22Rv1 (cell line): ENCODE data around the gene ERMN.

Source experiments
- ZFX ChIP-seq: fragments of 450-650 bp; IDR thresholded peaks from 2 replicates; pipeline ENCODE4 v1.6.1; 2017; ENCODE audit warnings: antibody characterized with exemption, borderline replicate concordance
- TF ChIP-seq, protein P1 (sequence below): fragments of 450-650 bp; IDR thresholded peaks from 2 replicates; pipeline ENCODE4 v1.5.1; 2017; ENCODE audit warnings: mild to moderate bottlenecking

DNA sequence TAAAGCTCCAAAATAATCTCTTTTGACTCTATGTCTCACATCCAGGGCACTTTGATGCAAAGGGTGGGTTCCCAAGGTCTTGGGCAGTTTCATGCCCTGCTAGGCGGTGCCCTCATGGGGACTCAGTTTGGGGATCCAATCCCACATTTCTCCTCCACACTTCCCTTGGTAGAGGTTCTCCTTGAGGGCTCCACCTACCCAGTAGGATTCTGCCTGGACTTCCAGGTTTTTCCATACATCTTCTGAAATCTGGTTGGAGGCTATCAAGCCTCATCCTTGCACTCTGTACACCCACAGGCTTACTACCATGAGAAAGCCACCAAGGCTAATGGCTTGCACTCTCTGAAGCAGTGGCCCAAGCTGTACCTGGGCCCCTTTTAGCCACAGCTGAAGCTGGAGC is 49.8 kb upstream of the ERMN start:
- TF ChIP-seq, protein P1, sequence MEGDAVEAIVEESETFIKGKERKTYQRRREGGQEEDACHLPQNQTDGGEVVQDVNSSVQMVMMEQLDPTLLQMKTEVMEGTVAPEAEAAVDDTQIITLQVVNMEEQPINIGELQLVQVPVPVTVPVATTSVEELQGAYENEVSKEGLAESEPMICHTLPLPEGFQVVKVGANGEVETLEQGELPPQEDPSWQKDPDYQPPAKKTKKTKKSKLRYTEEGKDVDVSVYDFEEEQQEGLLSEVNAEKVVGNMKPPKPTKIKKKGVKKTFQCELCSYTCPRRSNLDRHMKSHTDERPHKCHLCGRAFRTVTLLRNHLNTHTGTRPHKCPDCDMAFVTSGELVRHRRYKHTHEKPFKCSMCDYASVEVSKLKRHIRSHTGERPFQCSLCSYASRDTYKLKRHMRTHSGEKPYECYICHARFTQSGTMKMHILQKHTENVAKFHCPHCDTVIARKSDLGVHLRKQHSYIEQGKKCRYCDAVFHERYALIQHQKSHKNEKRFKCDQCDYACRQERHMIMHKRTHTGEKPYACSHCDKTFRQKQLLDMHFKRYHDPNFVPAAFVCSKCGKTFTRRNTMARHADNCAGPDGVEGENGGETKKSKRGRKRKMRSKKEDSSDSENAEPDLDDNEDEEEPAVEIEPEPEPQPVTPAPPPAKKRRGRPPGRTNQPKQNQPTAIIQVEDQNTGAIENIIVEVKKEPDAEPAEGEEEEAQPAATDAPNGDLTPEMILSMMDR: no peak
- TF ChIP-seq ZFX: no peak
